Spleen (tissue), 7 donors: ENCODE measurements around the gene PDE3A.

Source experiments
- POLR2A ChIP-seq, 3 donors: fragments of 450-650 bp; IDR thresholded peaks; one replicate each; pipeline ENCODE4 v1.5.1; 2017; ENCODE audit warnings: antibody characterized with exemption in 3 of 3, mild to moderate bottlenecking in 1 of 3
- TF ChIP-seq, protein P1 (sequence below), 11 experiments: fragments of 200-600 bp in 7 of 11; fragments of 450-650 bp in 4 of 11; sonication (generic) in 4 of 11; IDR thresholded peaks in 8 of 11; conservative IDR thresholded peaks in 3 of 11; 1 replicate in 7 of 11; 2 replicates in 4 of 11; pipeline versions ENCODE4 v1.4.0 to v1.8.0; 2016 to 2021; ENCODE audit warnings: antibody characterized with exemption in 11 of 11, inconsistent platforms in 4 of 11, mild to moderate bottlenecking in 1 of 11
- donor health status: DM: no; HTN: no; CAD: no; lungs with moderate emphysema.
- donor health status: DM: no; HTN: no; CAD: no.
- donor health status: DM: no; HTN: no; CAD: no.

DNA sequence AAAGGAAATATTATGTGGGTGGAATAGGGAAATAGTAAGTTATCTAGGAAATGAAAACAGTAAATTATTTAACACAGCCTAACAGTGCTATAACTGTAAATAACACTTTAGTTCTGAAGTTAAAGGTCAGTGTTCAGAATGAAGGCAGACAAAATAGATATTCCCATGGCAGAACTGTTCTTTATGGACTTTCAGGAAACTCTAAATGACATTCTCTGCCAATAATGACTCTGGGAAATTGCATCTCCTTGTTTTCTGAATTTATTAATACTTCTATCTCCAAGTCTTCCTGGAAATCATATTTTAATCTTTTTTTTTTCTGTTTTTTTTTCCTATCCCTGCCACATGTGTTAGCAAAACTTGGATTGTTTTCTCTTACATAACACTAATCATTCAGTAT is 101.4 kb downstream of the PDE3A start:
- TF ChIP-seq, protein P1, sequence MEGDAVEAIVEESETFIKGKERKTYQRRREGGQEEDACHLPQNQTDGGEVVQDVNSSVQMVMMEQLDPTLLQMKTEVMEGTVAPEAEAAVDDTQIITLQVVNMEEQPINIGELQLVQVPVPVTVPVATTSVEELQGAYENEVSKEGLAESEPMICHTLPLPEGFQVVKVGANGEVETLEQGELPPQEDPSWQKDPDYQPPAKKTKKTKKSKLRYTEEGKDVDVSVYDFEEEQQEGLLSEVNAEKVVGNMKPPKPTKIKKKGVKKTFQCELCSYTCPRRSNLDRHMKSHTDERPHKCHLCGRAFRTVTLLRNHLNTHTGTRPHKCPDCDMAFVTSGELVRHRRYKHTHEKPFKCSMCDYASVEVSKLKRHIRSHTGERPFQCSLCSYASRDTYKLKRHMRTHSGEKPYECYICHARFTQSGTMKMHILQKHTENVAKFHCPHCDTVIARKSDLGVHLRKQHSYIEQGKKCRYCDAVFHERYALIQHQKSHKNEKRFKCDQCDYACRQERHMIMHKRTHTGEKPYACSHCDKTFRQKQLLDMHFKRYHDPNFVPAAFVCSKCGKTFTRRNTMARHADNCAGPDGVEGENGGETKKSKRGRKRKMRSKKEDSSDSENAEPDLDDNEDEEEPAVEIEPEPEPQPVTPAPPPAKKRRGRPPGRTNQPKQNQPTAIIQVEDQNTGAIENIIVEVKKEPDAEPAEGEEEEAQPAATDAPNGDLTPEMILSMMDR (IDR thresholded peaks at IDR 0.05 in 8 of 11, conservative IDR thresholded peaks at IDR 0.05 in 3 of 11), result no peak
- TF ChIP-seq POLR2A (IDR thresholded peaks at IDR 0.05), result no peak
